ENCODE data around the gene ZNF844.
"Not testable (repeated sequence)": the region's sequence is repeated elsewhere in the genome, so short reads cannot be mapped to it uniquely, and the experiment has no call there.

ZNF844 gene

GRCh38 chr19:12092956-12093355 lies 28.4 kb downstream of the ZNF844 start:
- DNase-seq, result no peak

- no peak for DNase-seq
Measured at GRCh38 chr19:12093777-12094176, 29.2 kb downstream of the ZNF844 start.

GRCh38 chr19:12095111-12095790 lies 30.7 kb downstream of the ZNF844 start:
- DNase-seq, result no peak

DNA sequence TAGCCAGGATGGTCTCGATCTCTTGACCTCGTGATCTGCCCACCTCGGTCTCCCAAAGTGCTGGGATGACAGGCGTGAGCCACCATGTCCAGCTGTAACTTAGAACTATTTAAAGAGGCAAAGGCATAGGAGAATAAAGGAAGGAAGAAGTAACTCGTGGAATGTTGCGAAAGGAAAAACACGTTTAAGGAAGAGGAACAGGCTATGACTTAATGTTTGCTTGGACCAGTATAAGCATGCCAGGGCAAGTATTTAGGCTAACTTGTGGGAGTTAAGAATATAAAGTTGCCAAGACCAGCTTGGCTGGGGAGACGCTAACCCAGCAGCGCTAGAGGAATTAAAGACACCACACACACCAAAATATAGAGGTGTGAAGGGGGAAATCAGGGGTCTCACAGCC lies 33.5 kb downstream of the ZNF844 start:
- DNase-seq, result no peak

GRCh38 chr19:12103909-12104308 lies 39.4 kb downstream of the ZNF844 start:
- DNase-seq, result not testable (repeated sequence)

DNA sequence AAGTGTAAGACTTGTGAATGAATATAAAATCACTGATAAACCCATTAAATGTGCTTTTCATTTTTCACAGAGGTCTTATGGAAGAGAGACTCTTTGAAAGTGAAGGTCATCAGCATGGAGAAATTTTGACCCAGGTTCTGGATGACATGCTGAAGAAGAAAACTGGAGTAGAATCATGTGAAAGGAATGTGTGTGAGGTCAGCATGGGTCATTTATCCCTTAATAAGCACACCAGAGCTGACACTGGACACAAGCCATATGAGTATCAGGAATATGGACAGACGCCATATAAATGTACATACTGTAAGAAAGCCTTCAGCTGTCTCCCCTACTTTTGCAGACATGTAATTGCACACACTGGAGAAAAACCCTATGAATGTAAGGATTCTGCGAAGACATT lies 46.6 kb downstream of the ZNF844 start:
- DNase-seq, result no peak

GRCh38 chr19:12111943-12112637 lies 47.6 kb downstream of the ZNF844 start:
- DNase-seq, result no peak

DNA sequence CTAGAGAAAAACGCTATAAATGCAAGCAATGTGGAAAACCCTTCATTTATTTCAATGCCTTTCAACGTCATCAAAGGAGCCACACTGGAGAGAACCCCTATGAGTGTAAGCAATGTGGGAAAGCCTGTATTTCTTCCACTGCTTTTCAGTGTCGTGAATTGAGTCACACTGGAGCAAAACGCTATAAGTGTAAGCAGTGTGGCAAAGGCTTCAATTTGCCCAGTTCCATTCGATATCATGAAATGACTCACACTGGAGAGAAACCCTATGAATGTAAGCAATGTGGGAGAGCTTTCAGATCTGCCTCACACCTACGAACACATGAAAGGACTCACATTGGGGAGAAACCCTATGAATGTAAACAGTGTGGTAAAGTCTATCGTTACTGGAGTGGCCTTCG lies 48.2 kb downstream of the ZNF844 start:
- DNase-seq, result no peak

DNA sequence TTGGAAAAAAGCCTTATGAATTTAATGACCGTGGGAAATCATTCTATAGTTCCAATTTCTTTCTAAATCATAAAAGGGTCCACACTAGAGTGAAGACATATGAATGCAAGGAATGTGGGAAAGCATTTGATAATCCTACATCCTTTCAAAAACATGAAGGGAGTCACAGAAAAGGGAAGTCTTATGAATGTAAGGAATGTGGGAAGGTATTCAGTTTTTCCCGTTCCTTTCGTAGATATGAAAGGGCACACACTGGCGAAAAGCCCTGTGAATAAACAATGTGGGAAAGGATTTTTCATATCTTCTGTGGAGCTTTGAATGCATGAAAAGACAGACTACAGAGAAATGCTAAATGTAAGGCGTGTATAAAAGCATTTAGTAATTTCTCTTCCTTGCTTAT lies 48.6 kb downstream of the ZNF844 start:
- no peak for DNase-seq

- DNase-seq, result no peak
Measured at GRCh38 chr19:12117201-12117970, 52.9 kb downstream of the ZNF844 start.

- DNase-seq, result no peak
Measured at GRCh38 chr19:12126707-12127106, 62.2 kb downstream of the ZNF844 start.

Measured in NCI-H187 treated with DMSO at 0.1 percent for 48 hours (cell line).